DND-41 (cell line): Measurements from ENCODE around the gene SCGB1A1.

Source experiments
- ATAC-seq: fragments of 200-7000 bp; cut with Tn5 transposase; 3 replicates; pipeline ENCODE4 v1.9.1; 2021; ENCODE audit warnings: low read depth; ENCODE audit not compliant: insufficient read depth
- DNase-seq: peaks from one replicate; pipeline ENCODE4 v3.0.0-alpha.2; 2020
- H2AFZ ChIP-seq: 2 replicates; pipeline ENCODE4 v1.6.0; 2012; ENCODE audit warnings: low read depth, low read length
- H3K27ac ChIP-seq: 2 replicates; pipeline ENCODE4 v1.5.1; 2012; ENCODE audit warnings: low read length, inconsistent platforms
- H3K27me3 ChIP-seq: fragments of 200-600 bp; sonication (generic); 2 replicates; pipeline ENCODE4 v1.6.0; 2012; ENCODE audit warnings: low read length, mild to moderate bottlenecking, inconsistent platforms; ENCODE audit not compliant: insufficient read depth, poor library complexity
- H3K36me3 ChIP-seq: 2 replicates; pipeline ENCODE4 v1.5.1; 2012; ENCODE audit warnings: low read length, inconsistent platforms; ENCODE audit not compliant: insufficient read depth
- H3K4me1 ChIP-seq: 2 replicates; pipeline ENCODE4 v1.5.1; 2012; ENCODE audit warnings: mild to moderate bottlenecking, low read length; ENCODE audit not compliant: insufficient read depth
- H3K4me2 ChIP-seq: 2 replicates; pipeline ENCODE4 v1.6.0; 2012; ENCODE audit warnings: mild to moderate bottlenecking, moderate library complexity, low read length, inconsistent platforms; ENCODE audit not compliant: insufficient read depth
- H3K4me3 ChIP-seq, 2 experiments: fragments of 200-600 bp in 1 of 2; shearing (Covaris generic) in 1 of 2; 2 replicates each; pipeline ENCODE4 v1.5.1; 2012 to 2016; ENCODE audit warnings: inconsistent platforms in 2 of 2, low read length in 2 of 2, mild to moderate bottlenecking in 2 of 2, low read depth in 1 of 2, moderate library complexity in 1 of 2
- H3K79me2 ChIP-seq: 2 replicates; pipeline ENCODE4 v1.6.0; 2012; ENCODE audit warnings: low read length, inconsistent platforms; ENCODE audit not compliant: insufficient read depth
- H3K9ac ChIP-seq: 2 replicates; pipeline ENCODE4 v1.6.0; 2012; ENCODE audit warnings: low read depth, mild to moderate bottlenecking, inconsistent platforms, low read length, moderate library complexity
- H3K9me3 ChIP-seq: 2 replicates; pipeline ENCODE4 v1.5.1; 2012; ENCODE audit warnings: low read length, moderate library complexity, mild to moderate bottlenecking, inconsistent platforms; ENCODE audit not compliant: insufficient read depth, severe bottlenecking
- H4K20me1 ChIP-seq: 2 replicates; pipeline ENCODE4 v1.6.0; 2012; ENCODE audit warnings: low read length; ENCODE audit not compliant: insufficient read depth
- CTCF ChIP-seq: IDR thresholded peaks from 2 replicates; pipeline ENCODE4 v1.5.1; 2012; ENCODE audit warnings: borderline replicate concordance, low read length, moderate library complexity, mild to moderate bottlenecking; ENCODE audit not compliant: poor library complexity, severe bottlenecking; ENCODE audit errors: extremely low read depth
- EZH2 ChIP-seq: IDR thresholded peaks from 3 replicates; pipeline ENCODE4 v1.6.1; 2012; ENCODE audit warnings: borderline replicate concordance, low read depth, mild to moderate bottlenecking, moderate library complexity, low read length, inconsistent platforms; ENCODE audit not compliant: severe bottlenecking

The SCGB1A1 gene

GRCh38 chr11:62450543-62451240, 31.9 kb downstream of the SCGB1A1 start:
- DNase-seq (no peak), ATAC-seq (no peak)
- Histone ChIP-seq H3K9ac (no peak overlapping the region), H2AFZ (no peak overlapping the region), H3K9me3 (no peaks in the 10 kb centered on the region), H3K4me1 (no peaks in the 10 kb centered on the region), H3K27ac (no peak overlapping the region), H3K27me3 (peaks cover 5% of the 10 kb centered on the region), H3K4me3 (no peak overlapping the region), H3K79me2 (no peaks in the 10 kb centered on the region), H3K4me2 (no peak overlapping the region), H4K20me1 (no peaks in the 10 kb centered on the region), H3K36me3 (no peaks in the 10 kb centered on the region)
- TF ChIP-seq CTCF (no peak), EZH2 (no peak)

DNA sequence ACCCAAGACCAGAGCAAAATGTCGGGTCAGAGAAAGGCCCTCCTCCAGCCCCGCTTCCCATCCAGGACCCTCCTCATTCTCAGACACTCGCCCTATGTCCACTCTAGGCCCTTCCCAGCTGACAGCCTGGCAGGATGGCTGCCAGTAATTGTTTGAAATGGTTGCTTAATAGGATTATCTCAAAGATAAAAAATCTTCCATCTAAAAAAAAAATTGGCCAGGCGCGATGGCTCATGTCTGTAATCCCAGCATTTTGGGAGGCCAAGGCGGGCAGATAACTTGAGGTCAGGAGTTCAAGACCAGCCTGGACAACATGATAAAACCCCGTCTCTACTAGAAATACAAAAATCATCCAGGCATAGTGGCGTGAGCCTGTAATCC, 32.4 kb downstream of the SCGB1A1 start:
- H3K27ac ChIP-seq, result no peak overlapping the region
- DNase-seq (no peak), ATAC-seq (no peak)
- peaks cover 5% of the 10 kb centered on the region for H3K27me3 ChIP-seq
- H3K36me3 ChIP-seq, result no peaks in the 10 kb centered on the region
- H3K4me3 ChIP-seq, result no peak overlapping the region
- TF ChIP-seq CTCF, result no peak
- no peak for TF ChIP-seq EZH2
- no peaks in the 10 kb centered on the region for H3K79me2 ChIP-seq
- no peak overlapping the region for H3K4me2 ChIP-seq
- H3K9ac ChIP-seq, result no peak overlapping the region
- H3K9me3 ChIP-seq, result no peaks in the 10 kb centered on the region
- H4K20me1 ChIP-seq, result no peaks in the 10 kb centered on the region
- no peak overlapping the region for H2AFZ ChIP-seq
- no peaks in the 10 kb centered on the region for H3K4me1 ChIP-seq

DNA sequence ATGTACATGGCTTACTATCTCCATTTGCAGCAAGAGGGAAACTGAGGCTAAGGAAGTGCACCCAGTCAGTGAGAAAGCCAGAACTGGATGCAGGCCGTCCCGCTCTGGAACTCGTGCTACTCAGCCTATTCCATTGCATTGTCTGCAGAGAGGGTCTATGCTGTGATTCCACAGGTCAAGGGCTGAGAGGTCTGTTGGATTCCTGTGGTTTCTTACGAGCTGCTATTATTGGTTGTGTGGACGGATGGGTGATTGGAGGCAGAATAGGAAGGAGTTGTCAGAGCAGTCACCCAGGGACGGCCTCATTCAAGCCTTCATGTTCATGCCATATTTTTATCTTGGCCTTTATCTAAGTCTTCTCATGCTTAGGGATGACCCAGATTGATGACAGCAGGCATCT, 33.4 kb downstream of the SCGB1A1 start:
- DNase-seq (no peak), ATAC-seq (no peak)
- no peaks in the 10 kb centered on the region for H3K27me3 ChIP-seq
- no peak overlapping the region for H3K27ac ChIP-seq
- no peak for TF ChIP-seq CTCF
- TF ChIP-seq EZH2, result no peak
- H3K9ac ChIP-seq, result no peak overlapping the region
- no peaks in the 10 kb centered on the region for H3K9me3 ChIP-seq
- no peaks in the 10 kb centered on the region for H3K4me1 ChIP-seq
- no peak overlapping the region for H3K4me3 ChIP-seq
- no peaks in the 10 kb centered on the region for H3K79me2 ChIP-seq
- no peaks in the 10 kb centered on the region for H3K36me3 ChIP-seq
- no peak overlapping the region for H3K4me2 ChIP-seq
- H2AFZ ChIP-seq, result no peak overlapping the region
- no peaks in the 10 kb centered on the region for H4K20me1 ChIP-seq
